Stimulated activated CD4-positive, alpha-beta T cell treated with anti-CD3 and anti-CD28 coated beads, Interleukin-12 subunit alpha, Interleukin-12 subunit beta, amount 100 ng/mL, for 24 hours (primary cell): ENCODE data around the gene NUPR1.
"Not testable (repeated sequence)": the region's sequence is repeated elsewhere in the genome, so short reads cannot be mapped to it uniquely, and the experiment has no call there.

Experiments used
- DNase-seq, 2 experiments: peaks; one replicate each; pipeline ENCODE4 v3.0.0-alpha.2; 2020; ENCODE audit warnings: low read depth in 2 of 2

The NUPR1 gene, protein sequence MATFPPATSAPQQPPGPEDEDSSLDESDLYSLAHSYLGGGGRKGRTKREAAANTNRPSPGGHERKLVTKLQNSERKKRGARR

DNA sequence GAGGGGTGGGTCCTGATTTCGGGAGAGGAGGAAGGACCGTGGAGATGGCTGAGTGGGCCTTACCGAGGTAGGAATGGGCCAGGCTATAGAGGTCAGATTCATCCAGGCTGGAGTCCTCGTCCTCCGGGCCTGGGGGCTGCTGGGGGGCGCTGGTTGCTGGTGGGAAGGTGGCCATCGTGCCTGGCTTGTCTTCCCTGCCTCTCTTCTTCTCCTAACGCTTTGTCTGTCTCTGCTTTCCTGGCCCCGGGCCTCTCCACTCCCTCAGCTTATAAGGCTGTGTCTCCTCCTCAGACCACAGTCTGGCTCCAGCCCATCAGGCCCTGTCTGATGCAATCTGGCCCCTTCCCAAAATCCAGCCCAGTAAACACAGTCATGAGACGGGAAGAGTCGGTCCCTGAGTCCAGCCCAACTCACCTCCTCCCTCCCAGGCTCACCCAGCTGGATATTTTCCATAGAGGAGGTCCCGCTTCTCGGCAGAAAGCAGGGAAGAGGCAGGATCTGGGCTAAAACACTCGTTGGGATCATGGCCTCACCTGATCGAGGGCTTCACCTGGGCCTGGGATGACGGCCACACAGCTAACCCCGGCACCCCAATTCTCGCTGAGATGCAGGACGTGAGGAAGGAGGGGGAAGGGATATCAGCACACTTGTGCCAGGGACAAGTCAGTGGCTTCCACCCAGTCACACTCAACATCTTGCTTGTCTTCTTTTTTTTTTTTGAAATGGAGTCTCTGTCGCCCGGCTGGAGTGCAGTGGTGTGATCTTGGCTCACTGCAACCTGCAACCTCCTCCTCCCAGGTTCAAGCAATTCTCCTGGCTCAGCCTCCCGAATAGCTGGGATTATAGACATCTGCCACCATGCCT is at the start of gene NUPR1:
NUPR1 (minus strand) TSS at position 242 of the 864 bp plus-strand sequence; CDS start at position 175, 67 bp downstream.
- DNase-seq: no peak

DNA sequence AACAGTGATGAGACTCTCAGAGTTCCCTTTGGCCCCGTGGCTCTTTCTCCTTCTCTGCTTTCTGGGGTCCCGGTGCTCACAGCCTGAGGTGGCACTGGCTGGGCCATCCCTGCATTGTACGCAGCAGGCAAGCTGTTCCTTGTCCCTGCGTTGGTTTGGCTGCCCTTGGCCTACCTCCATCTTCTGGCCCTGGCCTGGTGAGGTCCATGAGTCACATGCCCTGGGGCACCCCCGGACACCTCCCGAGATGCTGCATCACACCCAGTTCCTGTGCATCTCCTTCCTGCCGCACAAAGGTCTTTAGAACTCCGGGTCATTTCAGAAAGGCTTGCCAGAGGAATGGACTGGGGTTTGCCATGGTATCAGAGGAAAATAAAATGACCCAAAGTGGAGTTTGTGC is 48.6 kb upstream of the NUPR1 start:
- DNase-seq: no peak

DNA sequence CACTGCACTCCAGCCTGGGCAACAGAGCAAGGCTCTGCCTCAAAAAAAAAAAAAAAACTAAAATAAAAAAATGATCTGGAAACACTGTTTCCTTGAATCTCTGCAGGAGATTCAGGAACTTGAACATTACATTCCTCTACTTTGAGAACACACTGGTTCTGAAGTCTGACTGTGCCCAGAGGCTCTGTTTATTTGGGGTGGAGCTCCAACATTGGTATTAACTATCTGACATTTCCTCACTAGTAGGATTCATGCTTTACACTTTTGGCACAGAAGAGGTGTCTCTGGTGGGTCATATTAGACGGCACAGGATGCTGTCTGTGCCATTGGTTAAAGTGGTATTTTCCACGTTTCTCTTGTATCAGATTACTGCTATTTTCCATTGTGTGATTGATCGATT is 47.7 kb upstream of the NUPR1 start:
- no peak for DNase-seq

DNA sequence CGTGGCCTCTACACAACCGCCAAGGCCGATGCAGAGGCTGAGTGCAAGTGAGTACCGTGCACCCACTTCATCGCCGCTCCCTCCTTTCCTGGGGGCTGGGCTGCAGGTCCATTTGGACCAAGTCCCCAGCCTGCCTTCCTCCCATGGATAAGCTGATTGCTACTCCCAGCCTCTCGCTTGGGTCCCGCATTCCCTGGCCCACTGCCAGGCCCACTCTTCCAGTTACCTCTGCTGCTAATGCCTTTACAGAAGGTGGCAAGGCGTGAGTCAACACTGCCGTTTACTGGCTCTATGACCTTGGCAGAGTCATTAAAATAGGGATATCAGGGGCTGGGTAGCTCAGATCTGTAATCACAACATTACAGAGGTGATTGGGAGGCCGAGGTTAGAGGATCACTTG is 46.9 kb upstream of the NUPR1 start:
- no peak for DNase-seq

DNA sequence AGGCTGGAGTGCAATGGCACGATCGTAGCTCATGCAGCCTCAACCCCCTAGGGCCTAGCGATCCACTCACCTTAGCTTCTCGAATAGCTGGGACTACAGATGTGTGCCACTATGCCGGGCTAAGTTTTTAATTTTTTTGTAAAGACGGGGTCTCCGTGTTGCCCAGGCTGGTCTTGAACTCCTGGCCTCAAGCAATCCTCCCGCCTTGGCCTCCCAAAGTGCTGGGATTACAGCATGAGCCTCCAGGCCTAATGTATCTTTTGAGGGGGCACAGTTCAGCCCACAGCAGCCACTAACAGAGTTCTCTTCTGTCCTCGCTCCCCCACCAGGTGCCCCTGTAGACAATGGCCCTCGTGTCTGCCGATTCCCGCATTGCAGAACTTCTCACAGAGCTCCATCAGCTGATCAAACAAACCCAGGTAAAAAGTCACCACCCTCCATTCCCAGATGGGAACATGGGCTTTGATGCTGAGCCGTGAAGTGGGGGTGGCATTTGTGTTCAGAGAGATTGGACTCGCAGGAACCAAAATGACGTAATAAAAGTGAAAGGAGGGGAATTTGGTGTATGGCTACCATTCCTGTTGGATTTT is 42.0 kb upstream of the NUPR1 start:
- no peak for DNase-seq

DNA sequence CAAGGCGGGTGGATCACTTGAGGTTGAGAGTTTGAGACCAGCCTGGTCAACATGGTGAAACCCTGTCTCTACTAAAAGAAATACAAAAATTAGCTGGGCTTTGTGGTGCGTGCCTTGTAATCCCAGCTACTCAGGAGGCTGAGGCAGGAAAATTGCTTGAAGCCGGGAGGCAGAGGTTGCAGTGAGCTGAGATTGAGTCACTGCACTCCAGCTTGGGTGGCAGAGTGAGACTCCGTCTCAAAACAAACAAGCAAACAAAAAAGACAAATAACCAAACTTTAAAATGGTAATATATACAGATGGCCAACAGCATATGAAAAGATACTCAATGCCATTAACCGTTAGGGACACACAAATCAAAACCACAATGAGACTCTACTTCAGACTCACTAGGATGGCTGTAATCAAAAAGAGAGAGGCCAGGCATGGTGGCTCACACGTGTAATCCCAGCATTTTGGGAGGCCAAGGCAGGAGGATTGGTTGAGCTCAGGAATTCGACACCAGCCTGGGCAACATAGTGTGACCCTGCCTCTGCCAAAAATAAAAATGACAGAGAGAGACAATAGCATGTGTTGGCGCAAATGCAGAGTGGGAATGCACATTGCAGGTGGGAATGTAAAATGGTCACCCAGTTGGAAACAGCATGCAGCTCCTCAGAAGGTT is 36.8 kb upstream of the NUPR1 start:
- no peak for DNase-seq

DNA sequence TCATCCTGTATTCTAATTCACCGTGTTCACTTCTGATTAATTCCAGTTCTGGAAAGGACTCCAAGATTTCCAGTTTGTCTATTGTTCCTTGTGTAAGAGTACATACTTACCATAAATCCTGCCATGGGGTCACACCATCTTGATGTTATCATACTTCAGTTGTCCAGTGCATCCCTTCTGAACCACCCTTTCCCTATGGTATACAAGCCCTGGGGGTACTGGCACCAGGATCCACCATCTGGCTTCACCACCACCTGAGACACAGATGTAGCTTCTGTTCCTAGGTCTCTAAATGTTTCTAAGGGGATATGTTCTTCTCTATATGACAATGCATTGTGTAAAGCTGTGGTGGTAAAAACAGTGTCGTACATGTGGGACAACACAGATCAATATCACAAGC is 36.2 kb upstream of the NUPR1 start:
- no peak for DNase-seq

DNA sequence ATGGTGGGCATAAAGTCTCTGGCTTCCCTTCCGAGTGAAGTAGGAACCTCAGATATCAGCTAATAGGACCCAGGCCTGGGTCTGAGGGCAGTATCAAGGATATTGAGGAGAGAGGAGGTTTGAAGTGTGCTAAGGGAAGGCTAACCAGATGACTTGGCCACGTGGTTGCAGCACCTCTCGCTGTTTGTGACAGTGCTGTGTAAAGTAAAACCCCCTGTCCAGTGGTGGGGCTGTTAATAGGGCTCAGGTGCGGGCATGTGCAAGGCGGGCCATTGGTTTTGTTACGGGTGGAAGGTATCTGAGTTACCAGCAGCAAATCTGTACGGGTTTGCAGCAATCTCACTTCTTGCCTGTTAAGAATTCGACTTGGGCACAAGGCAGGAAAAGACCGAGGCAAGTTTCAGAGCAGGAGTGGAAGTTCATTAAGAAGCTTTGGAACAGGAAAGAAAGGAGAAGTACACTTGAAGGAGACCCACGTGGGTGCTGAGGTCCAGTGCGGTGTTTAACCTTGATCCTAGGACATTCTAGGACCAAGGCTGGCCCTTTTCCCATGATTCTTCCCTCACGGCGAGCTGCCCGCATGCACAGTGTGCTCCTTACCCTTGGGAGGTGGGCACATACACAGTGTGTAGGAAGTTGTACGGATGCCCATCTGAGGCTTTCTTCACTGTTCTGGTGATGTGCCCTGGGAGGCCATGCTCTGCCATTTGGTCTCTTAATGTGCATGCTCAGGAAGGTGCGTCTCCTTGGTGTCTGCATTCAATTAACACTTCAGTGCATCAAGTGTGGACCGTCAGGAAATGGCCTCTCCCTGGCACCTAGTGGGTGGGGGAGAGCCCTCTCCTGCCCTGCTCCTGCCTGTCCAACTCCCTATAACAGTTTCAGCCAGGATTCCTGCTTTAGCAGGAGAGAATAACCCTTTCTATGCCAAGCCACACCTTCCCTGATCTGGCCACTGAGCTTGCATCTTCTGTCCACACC is 35.3 kb upstream of the NUPR1 start:
- DNase-seq: no peak

DNA sequence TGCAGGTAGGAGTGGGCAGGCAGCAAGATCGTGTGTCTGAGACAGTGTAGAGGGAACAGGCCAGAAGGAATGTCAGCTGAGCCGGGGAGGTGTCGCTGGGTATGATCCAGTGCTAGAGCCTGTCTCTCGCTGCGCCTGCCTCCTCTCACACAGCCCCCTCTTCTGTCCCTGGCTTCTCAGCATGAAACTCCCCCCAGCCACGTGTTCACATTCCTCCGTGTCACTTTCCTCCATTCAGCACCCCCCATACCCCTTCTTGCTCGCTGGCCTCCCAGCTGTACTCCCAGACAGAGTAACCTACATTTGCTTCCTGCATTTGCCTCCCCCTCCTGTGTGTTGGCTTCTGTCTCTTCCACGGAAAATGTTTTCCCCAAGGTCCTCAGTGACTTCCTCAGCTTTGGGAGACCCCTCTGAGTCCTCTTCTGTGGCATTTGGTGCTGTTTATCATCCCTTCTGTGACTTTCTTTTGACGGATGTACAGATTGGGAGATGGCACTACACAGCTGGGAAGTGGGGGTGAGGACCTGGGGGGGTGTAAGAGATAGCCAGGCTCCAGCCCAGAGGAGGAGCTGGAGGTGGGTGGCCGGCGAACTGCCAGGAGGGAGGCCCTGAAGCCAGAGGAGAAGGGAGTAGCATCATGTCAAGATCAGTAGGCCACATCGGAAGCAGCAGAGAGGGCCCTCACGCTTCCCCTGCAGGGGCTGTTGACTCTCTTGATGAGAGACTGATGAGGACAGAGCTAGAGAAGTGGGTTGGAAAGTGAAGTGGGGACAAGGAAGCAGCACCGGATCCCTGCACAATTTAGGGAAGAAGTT is 34.1 kb upstream of the NUPR1 start:
- DNase-seq: no peak

DNA sequence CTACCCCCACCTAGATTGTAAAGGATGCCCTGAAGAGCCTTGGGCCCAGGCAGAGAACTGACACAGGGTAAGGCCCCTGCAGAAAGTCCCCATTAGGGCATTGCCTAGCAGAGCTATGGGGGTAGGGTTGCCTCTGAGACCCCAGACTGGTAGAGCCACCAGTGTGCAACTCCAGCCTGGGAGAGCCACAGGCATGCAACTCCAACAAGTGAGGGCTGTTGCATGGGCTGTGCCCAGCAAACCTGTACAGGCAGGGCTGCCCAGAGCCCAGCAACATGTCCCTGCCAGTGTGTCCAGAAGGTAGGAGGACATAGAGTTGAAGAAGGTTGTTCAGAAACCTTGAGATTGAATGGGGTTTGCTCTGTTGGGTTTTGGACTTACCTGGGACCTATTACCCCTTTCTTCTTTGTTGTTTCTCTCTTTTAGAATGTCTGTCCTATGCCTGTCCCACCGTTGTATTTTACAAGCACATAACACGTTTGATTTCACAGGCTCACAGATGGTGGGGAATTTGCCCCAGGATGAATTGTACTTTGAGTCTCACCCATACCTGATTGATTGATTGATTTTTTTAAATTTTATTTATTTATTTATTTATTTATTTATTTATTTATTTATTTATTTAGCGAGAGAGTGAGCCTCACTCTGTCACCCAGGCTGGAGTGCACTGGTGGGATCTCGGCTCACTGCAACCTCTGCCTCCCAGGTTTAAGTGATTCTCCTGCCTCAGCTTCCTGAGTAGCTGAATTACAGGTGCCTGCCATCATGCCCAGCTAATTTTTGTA is 31.4 kb upstream of the NUPR1 start:
- DNase-seq: no peak

DNA sequence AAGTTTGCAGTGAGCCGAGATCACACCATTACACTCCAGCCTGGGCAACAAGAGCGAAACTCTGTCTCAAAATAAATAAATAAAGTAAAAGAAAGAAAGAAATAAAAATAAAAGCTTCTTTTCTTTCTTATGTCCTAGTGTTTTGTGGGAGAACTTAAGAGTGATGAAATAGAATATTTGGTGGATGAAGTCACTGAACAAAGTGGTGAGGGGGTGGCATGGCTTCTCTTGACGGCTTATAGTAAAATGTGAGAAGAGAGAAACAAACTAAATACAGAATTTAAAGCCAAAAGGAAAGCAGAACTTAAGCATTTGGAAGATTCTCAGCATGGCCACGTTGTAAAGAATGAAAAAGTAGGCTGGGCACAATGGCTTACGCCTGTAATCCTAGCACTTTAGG is 30.2 kb upstream of the NUPR1 start:
- no peak for DNase-seq

DNA sequence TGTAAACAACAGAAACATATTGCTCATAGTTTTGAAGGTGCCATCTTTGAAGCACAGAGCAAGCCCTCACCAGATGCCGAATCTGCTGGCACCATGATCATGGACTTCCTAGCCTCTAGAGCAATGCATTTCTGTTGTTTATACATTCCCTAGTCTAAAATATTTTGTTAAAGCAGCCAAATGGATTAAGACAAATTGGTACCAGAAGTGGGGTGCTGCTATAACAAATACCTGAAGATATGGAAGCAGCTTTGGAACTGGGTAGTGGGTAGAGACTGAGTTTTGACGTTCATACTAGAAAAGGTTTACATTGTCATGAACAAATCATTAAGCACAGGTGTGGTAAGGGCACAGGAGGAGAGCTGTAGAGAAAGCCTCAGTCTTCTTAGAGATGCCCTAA is 28.5 kb upstream of the NUPR1 start:
- DNase-seq: no peak

DNA sequence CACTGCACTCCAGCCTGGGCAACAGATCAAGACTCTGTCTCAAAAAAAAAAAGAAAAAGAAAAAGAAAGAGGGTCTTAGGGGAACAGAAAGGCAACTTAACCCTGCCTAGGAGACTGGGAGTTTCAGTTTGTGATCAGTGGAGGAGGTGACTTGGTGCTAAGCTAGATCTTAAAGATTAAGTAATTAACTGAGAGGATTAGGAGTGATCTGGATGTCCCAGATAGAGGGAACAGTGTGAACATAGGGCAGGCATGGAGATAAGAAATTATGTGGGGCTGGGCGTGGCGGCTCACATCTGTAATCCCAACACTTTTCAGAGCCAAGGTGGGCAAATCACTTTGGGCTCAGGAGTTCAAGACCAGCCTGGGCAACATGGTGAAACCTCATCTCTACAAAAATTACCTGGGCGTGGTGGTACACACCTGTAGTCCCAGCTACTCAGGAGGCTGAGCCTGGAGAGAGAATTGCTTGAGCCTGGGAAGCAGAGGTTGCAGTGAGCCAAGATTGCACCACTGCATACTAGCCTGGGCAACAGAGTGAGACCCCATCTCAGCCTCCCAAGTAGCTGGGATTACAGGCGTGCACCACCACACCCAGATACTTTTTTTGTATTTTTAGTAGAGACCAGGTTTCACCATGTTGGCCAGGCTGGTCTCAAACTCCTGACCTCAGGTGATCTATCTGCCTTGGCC is 27.6 kb upstream of the NUPR1 start:
- DNase-seq: not testable (repeated sequence)

DNA sequence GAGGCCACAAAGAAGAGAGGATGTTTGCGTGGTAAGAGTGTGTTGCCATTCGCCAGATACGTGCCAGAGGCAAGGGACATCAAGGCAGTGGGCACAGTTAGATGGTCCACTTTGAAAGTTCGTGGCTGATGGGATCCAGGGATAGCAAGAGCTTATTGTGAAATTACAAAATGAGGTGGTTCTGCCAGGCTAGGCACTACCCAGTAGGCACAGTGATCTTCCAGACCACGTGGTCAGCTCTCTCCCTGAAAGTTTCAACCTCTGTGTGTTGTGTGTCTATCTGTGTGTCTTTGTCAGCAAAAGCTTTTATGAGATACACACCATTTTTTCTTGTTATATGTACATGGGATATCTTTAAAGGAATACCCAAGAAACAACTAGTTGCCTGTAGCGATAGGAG is 24.4 kb upstream of the NUPR1 start:
- no peak for DNase-seq

DNA sequence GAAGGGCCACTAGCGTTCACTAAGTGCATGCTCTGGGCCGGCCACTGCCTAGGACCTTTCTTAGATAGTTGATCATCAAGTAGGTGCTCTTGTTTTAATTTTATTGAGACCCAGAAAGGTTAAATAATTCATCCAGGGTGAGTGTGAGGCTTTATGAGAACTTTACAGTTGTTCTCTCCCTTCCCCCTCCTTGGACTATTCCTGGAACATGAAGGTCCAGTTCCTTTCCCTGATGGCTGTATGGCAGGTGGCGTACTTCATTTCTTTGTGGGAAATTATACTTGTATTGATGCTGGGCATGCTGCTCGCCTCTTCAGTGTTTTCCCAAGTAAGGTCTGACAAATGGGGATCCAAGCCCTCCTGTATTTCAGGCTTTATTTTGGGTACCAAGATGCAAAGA is 23.4 kb upstream of the NUPR1 start:
- DNase-seq: no peak

DNA sequence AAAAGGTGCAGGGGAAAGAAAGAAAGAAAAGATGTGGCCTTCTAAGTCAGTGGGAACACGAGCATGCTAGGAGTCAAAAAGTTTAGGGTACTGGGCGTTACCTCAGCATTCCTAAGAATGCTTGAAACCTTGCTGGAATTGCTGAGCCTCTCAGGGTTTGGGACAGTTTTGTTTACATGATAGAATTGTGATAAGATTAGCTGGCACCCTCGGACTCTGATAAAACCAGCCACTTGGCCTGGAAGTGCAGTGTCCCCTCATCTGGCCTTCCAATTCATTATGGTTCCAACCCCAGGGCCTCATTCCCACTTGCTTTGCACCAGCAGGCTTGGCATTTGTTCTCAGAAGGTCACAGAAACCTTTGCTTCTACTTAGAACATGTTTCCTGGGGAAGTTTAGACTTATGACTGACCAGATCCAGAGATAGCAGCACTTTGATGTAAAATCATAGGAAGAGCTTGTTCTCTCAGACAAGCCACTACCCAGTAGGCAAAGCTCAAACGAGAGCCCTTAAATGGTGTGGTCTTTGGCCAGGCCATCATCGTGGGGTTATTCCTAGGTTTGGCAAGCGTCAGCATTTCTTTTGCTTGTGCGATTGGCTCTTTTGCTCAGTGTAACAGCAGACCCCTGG is 22.9 kb upstream of the NUPR1 start:
- no peak for DNase-seq

DNA sequence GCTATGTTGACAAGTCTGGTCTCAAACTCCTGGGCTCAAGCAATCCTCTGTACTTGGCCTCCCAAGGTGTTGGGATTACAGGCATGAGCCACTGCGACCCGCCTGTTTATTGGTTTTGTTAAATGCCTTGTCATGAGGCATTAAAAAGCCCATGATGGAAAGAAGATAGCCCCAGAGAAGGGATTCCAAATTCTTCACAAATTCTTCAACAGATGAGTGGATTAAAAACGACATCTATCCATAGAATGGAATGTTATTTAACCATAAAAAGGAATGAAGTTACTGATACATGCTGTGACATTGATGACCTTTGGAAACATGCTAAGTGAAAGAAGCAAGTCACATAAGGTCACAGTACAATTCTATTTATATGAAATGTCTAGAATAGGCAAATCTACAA is 19.7 kb upstream of the NUPR1 start:
- DNase-seq: no peak

DNA sequence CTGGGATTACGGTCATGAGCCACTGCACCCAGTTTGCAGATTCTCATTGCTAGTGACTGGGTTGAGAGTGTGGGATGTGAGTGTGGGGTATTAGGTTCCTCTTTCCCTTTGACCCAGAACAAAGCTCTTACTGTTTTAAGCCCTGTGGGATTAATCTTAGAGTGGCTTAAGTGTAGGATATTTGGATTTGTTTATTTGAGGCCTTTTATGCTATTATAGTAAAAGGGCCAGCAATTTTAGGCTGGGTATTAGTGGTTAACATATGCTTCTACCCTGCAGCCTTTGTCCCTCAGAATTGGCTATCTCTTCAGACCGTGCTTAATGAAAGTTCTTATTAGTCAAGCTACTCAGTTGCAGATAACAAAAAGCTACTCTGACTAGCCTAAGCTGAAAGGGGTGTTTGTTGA is 18.1 kb upstream of the NUPR1 start:
- DNase-seq: no peak

DNA sequence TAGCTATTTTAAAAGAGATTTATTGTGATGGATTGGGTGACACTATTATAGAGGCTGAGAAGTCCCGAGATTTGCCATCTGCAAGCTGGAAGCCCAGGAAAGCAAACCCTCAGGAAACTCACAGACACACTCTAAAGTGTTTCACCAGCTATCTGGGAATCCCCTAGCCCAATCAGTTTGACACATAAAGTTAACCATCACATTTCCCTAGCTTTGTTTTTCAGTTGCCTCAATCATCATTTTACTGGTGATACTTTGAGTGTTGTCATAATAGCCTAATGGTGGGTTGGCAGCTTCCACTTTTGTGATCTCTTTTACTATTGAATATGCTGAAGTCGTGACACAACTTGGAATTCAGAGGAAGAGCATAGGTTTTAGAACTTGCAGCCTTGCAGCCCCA is 16.8 kb upstream of the NUPR1 start:
- DNase-seq: no peak
